ENCODE results near the gene BBS7. TPM values are rescaled to one million over a fixed set of nuclear protein-coding genes. Genes with fewer than 3 reads are reported as not detected.

Gene BBS7
- total and polyA plus RNA-seq, 10 of the 15 experiments (the other 5 are each of a cell fraction or from before 2014, with no cell fraction given), result 5.2 to 15.2 (median 9.0) TPM

GRCh38 chr4:121785479-121785878 is 84.8 kb downstream of the BBS7 start (continued):
- TF ChIP-seq, protein P1, sequence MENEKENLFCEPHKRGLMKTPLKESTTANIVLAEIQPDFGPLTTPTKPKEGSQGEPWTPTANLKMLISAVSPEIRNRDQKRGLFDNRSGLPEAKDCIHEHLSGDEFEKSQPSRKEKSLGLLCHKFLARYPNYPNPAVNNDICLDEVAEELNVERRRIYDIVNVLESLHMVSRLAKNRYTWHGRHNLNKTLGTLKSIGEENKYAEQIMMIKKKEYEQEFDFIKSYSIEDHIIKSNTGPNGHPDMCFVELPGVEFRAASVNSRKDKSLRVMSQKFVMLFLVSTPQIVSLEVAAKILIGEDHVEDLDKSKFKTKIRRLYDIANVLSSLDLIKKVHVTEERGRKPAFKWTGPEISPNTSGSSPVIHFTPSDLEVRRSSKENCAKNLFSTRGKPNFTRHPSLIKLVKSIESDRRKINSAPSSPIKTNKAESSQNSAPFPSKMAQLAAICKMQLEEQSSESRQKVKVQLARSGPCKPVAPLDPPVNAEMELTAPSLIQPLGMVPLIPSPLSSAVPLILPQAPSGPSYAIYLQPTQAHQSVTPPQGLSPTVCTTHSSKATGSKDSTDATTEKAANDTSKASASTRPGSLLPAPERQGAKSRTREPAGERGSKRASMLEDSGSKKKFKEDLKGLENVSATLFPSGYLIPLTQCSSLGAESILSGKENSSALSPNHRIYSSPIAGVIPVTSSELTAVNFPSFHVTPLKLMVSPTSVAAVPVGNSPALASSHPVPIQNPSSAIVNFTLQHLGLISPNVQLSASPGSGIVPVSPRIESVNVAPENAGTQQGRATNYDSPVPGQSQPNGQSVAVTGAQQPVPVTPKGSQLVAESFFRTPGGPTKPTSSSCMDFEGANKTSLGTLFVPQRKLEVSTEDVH (IDR thresholded peaks at IDR 0.05; ENCODE audit: low read depth, partially characterized antibody), result no peak
- TF ChIP-seq, protein P2, sequence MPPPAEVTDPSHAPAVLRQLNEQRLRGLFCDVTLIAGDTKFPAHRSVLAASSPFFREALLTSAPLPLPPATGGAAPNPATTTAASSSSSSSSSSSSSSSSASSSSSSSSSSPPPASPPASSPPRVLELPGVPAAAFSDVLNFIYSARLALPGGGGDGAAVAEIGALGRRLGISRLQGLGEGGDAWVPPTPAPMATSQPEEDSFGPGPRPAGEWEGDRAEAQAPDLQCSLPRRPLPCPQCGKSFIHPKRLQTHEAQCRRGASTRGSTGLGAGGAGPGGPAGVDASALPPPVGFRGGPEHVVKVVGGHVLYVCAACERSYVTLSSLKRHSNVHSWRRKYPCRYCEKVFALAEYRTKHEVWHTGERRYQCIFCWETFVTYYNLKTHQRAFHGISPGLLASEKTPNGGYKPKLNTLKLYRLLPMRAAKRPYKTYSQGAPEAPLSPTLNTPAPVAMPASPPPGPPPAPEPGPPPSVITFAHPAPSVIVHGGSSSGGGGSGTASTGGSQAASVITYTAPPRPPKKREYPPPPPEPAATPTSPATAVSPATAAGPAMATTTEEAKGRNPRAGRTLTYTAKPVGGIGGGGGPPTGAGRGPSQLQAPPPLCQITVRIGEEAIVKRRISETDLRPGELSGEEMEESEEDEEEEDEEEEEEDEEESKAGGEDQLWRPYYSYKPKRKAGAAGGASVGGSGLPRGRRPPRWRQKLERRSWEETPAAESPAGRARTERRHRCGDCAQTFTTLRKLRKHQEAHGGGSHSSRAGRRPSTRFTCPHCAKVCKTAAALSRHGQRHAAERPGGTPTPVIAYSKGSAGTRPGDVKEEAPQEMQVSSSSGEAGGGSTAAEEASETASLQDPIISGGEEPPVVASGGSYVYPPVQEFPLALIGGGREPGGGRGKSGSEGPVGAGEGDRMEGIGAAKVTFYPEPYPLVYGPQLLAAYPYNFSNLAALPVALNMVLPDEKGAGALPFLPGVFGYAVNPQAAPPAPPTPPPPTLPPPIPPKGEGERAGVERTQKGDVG (CRISPR knock-in tag; IDR thresholded peaks at IDR 0.05), result no peak
- TF ChIP-seq, protein P3, sequence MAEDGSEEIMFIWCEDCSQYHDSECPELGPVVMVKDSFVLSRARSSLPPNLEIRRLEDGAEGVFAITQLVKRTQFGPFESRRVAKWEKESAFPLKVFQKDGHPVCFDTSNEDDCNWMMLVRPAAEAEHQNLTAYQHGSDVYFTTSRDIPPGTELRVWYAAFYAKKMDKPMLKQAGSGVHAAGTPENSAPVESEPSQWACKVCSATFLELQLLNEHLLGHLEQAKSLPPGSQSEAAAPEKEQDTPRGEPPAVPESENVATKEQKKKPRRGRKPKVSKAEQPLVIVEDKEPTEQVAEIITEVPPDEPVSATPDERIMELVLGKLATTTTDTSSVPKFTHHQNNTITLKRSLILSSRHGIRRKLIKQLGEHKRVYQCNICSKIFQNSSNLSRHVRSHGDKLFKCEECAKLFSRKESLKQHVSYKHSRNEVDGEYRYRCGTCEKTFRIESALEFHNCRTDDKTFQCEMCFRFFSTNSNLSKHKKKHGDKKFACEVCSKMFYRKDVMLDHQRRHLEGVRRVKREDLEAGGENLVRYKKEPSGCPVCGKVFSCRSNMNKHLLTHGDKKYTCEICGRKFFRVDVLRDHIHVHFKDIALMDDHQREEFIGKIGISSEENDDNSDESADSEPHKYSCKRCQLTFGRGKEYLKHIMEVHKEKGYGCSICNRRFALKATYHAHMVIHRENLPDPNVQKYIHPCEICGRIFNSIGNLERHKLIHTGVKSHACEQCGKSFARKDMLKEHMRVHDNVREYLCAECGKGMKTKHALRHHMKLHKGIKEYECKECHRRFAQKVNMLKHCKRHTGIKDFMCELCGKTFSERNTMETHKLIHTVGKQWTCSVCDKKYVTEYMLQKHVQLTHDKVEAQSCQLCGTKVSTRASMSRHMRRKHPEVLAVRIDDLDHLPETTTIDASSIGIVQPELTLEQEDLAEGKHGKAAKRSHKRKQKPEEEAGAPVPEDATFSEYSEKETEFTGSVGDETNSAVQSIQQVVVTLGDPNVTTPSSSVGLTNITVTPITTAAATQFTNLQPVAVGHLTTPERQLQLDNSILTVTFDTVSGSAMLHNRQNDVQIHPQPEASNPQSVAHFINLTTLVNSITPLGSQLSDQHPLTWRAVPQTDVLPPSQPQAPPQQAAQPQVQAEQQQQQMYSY (CRISPR knock-in tag; IDR thresholded peaks at IDR 0.05), result no peak
- TF ChIP-seq SMAD1 (IDR thresholded peaks at IDR 0.05; ENCODE audit: low read depth, partially characterized antibody), result no peak
- TF ChIP-seq POU2F2 (IDR thresholded peaks at IDR 0.05; ENCODE audit: borderline replicate concordance, low read depth, low read length), result no peak
- no peak for TF ChIP-seq IKZF1 (conservative IDR thresholded peaks at IDR 0.05)
- no peak for TF ChIP-seq KAT2A (conservative IDR thresholded peaks at IDR 0.05; ENCODE audit: control insufficient read depth, low read depth, low read length)
